Memory B cell (primary cell): Measurements from ENCODE around the gene STEAP3.

Experiments
- ATAC-seq: fragments of 150-1000 bp; cut with Tn5 transposase; 2 replicates; pipeline ENCODE4 v1.10.0; 2021; ENCODE audit warnings: low read depth, mild to moderate bottlenecking, moderate library complexity
- DNase-seq, 2 donors: peaks; one replicate each; pipeline ENCODE4 v3.0.0; 2022; ENCODE audit warnings: low spot score in 2 of 2
- H3K27ac Mint-ChIP-seq: one replicate; pipeline ENCODE4 v1.8.0; 2022; ENCODE audit warnings: mild to moderate bottlenecking, moderate library complexity, mixed read lengths
- H3K27me3 Mint-ChIP-seq: one replicate; pipeline ENCODE4 v1.8.0; 2022; ENCODE audit warnings: mixed read lengths
- H3K36me3 Mint-ChIP-seq: one replicate; pipeline ENCODE4 v1.8.0; 2022; ENCODE audit warnings: mild to moderate bottlenecking, mixed read lengths
- H3K4me1 Mint-ChIP-seq: one replicate; pipeline ENCODE4 v1.8.0; 2022; ENCODE audit warnings: mixed read lengths
- H3K4me3 Mint-ChIP-seq: one replicate; pipeline ENCODE4 v1.8.0; 2022; ENCODE audit warnings: mild to moderate bottlenecking, moderate library complexity, mixed read lengths
- H3K9me3 Mint-ChIP-seq: one replicate; pipeline ENCODE4 v1.8.0; 2022; ENCODE audit warnings: mixed read lengths

The STEAP3 gene

GRCh38 chr2:119207447-119207846 lies 16.2 kb upstream of the STEAP3 start:
- Mint-ChIP-seq H3K27ac (no peak overlapping the region), H3K4me1 (peaks cover 8% of the 10 kb centered on the region), H3K4me3 (no peak overlapping the region), H3K27me3 (peaks cover 7% of the 10 kb centered on the region), H3K36me3 (no peaks in the 10 kb centered on the region), H3K9me3 (no peaks in the 10 kb centered on the region)
- DNase-seq (no peak), ATAC-seq (no peak)

GRCh38 chr2:119208791-119209203 lies 14.8 kb upstream of the STEAP3 start:
- ATAC-seq (no peak), DNase-seq (no peak)
- no peak overlapping the region for H3K4me3 Mint-ChIP-seq
- peaks cover 10% of the 10 kb centered on the region for H3K27me3 Mint-ChIP-seq
- no peaks in the 10 kb centered on the region for H3K9me3 Mint-ChIP-seq
- H3K4me1 Mint-ChIP-seq, result no peaks in the 10 kb centered on the region
- no peaks in the 10 kb centered on the region for H3K36me3 Mint-ChIP-seq
- H3K27ac Mint-ChIP-seq, result no peak overlapping the region

GRCh38 chr2:119212139-119212800 lies 11.4 kb upstream of the STEAP3 start:
- H3K4me3 Mint-ChIP-seq, result no peak overlapping the region
- no peaks in the 10 kb centered on the region for H3K9me3 Mint-ChIP-seq
- H3K4me1 Mint-ChIP-seq, result no peaks in the 10 kb centered on the region
- H3K27ac Mint-ChIP-seq, result no peak overlapping the region
- no peaks in the 10 kb centered on the region for H3K36me3 Mint-ChIP-seq
- peaks cover 10% of the 10 kb centered on the region for H3K27me3 Mint-ChIP-seq
- ATAC-seq, result no peak
- DNase-seq, result no peak

- DNase-seq (no peak), ATAC-seq (no peak)
- peaks cover 4% of the 10 kb centered on the region for H3K27me3 Mint-ChIP-seq
- H3K4me3 Mint-ChIP-seq, result no peak overlapping the region
- H3K36me3 Mint-ChIP-seq, result no peaks in the 10 kb centered on the region
- H3K9me3 Mint-ChIP-seq, result no peaks in the 10 kb centered on the region
- no peaks in the 10 kb centered on the region for H3K4me1 Mint-ChIP-seq
- no peak overlapping the region for H3K27ac Mint-ChIP-seq
Observed at GRCh38 chr2:119214453-119215037, 9.1 kb upstream of the STEAP3 start.

- Mint-ChIP-seq H3K27me3 (peaks cover 9% of the 10 kb centered on the region), H3K27ac (no peak overlapping the region)
- no peak for DNase-seq
Observed at GRCh38 chr2:119216994-119217393, 6.6 kb upstream of the STEAP3 start.

GRCh38 chr2:119218478-119219064 lies 5.1 kb upstream of the STEAP3 start:
- Mint-ChIP-seq H3K4me1 (peaks cover 3% of the 10 kb centered on the region), H3K4me3 (no peak overlapping the region), H3K27ac (no peak overlapping the region), H3K27me3 (peaks cover 8% of the 10 kb centered on the region), H3K9me3 (no peaks in the 10 kb centered on the region), H3K36me3 (no peaks in the 10 kb centered on the region)
- ATAC-seq, result no peak
- DNase-seq, result no peak

More at GRCh38 chr2:119216994-119217393, 6.6 kb upstream of the STEAP3 start:
- no peak for ATAC-seq
- Mint-ChIP-seq H3K4me3 (no peak overlapping the region), H3K36me3 (no peaks in the 10 kb centered on the region), H3K4me1 (no peaks in the 10 kb centered on the region), H3K9me3 (no peaks in the 10 kb centered on the region)

GRCh38 chr2:119219873-119220272 lies 3.8 kb upstream of the STEAP3 start:
- ATAC-seq (no peak), DNase-seq (no peak)
- no peaks in the 10 kb centered on the region for H3K36me3 Mint-ChIP-seq
- peaks cover 8% of the 10 kb centered on the region for H3K27me3 Mint-ChIP-seq
- no peak overlapping the region for H3K27ac Mint-ChIP-seq
- H3K4me1 Mint-ChIP-seq, result peaks cover 3% of the 10 kb centered on the region
- no peak overlapping the region for H3K4me3 Mint-ChIP-seq
- H3K9me3 Mint-ChIP-seq, result no peaks in the 10 kb centered on the region

- H3K4me1 Mint-ChIP-seq, result peaks cover 3% of the 10 kb centered on the region
- no peaks in the 10 kb centered on the region for H3K36me3 Mint-ChIP-seq
- H3K4me3 Mint-ChIP-seq, result no peak overlapping the region
- ATAC-seq (no peak), DNase-seq (no peak)
- no peaks in the 10 kb centered on the region for H3K9me3 Mint-ChIP-seq
- H3K27me3 Mint-ChIP-seq, result peaks cover 8% of the 10 kb centered on the region
- H3K27ac Mint-ChIP-seq, result no peak overlapping the region
Observed at GRCh38 chr2:119220720-119221301, 2.8 kb upstream of the STEAP3 start.

GRCh38 chr2:119221609-119222008 lies 2.0 kb upstream of the STEAP3 start:
- Mint-ChIP-seq H3K4me3 (no peak overlapping the region), H3K36me3 (no peaks in the 10 kb centered on the region), H3K9me3 (no peaks in the 10 kb centered on the region), H3K4me1 (peaks cover 3% of the 10 kb centered on the region), H3K27ac (no peak overlapping the region), H3K27me3 (peaks cover 8% of the 10 kb centered on the region)
- ATAC-seq (no peak), DNase-seq (no peak)

GRCh38 chr2:119222213-119222612 lies 1.4 kb upstream of the STEAP3 start:
- Mint-ChIP-seq H3K4me3 (peak overlapping the region; percentile 49), H3K36me3 (no peaks in the 10 kb centered on the region), H3K27me3 (peaks cover 8% of the 10 kb centered on the region), H3K9me3 (no peaks in the 10 kb centered on the region), H3K27ac (no peak overlapping the region), H3K4me1 (peaks cover 3% of the 10 kb centered on the region)
- DNase-seq (no peak), ATAC-seq (no peak)

- H3K27ac Mint-ChIP-seq, result no peak overlapping the region
- no peaks in the 10 kb centered on the region for H3K36me3 Mint-ChIP-seq
- H3K9me3 Mint-ChIP-seq, result no peaks in the 10 kb centered on the region
- peaks cover 3% of the 10 kb centered on the region for H3K4me1 Mint-ChIP-seq
- peaks cover 8% of the 10 kb centered on the region for H3K27me3 Mint-ChIP-seq
- peak overlapping the region; percentile 73 for H3K4me3 Mint-ChIP-seq
- no peak for ATAC-seq
- no peak for DNase-seq
Observed at GRCh38 chr2:119222863-119223520, 642 bp upstream of the STEAP3 start.

GRCh38 chr2:119224391-119225104 lies 914 bp downstream of the STEAP3 start:
- Mint-ChIP-seq H3K9me3 (no peaks in the 10 kb centered on the region), H3K27me3 (peaks cover 8% of the 10 kb centered on the region), H3K4me1 (peaks cover 3% of the 10 kb centered on the region), H3K27ac (no peak overlapping the region), H3K4me3 (peak overlapping the region; percentile 39), H3K36me3 (no peaks in the 10 kb centered on the region)
- ATAC-seq, result no peak
- DNase-seq, result no peak

GRCh38 chr2:119225105-119225865 lies 1.7 kb downstream of the STEAP3 start:
- Mint-ChIP-seq H3K4me3 (peak overlapping the region; percentile 39), H3K27ac (no peak overlapping the region), H3K4me1 (peaks cover 3% of the 10 kb centered on the region), H3K36me3 (no peaks in the 10 kb centered on the region), H3K27me3 (peaks cover 8% of the 10 kb centered on the region), H3K9me3 (no peaks in the 10 kb centered on the region)
- DNase-seq, result no peak
- no peak for ATAC-seq
